HepG2 (cell line): ENCODE results near the gene GSKIP. TPM values are rescaled to one million over a fixed set of nuclear protein-coding genes. Genes with fewer than 3 reads are reported as not detected.
A peak's percentile ranks its signal among the peaks of the same experiment; 100 is the strongest.

ENCODE experiments used
- CCDC6 ChIP-seq: sonication (generic); formaldehyde crosslinking; IDR thresholded peaks from 2 replicates; pipeline ENCODE4 v1.8.1; 2022; ENCODE audit warnings: mild to moderate bottlenecking, missing genetic modification reagents, moderate library complexity
- ETV5 ChIP-seq: IDR thresholded peaks from 2 replicates; pipeline ENCODE4 v1.6.1; 2018; ENCODE audit warnings: missing biosample characterization, missing genetic modification reagents, inconsistent platforms, borderline replicate concordance
- GFI1 ChIP-seq: sonication (generic); formaldehyde crosslinking; IDR thresholded peaks from 2 replicates; pipeline ENCODE4 v1.5.0; 2020; ENCODE audit warnings: missing genetic modification reagents, mild to moderate bottlenecking, borderline replicate concordance
- MIER2 ChIP-seq: IDR thresholded peaks from 2 replicates; pipeline ENCODE4 v1.6.1; 2016; ENCODE audit warnings: missing biosample characterization, missing genetic modification reagents
- NFATC3 ChIP-seq: sonication (generic); formaldehyde crosslinking; IDR thresholded peaks from 2 replicates; pipeline ENCODE4 v1.5.1; 2020; ENCODE audit warnings: mild to moderate bottlenecking, missing genetic modification reagents
- NFE2L1 ChIP-seq: sonication (generic); formaldehyde crosslinking; IDR thresholded peaks from 2 replicates; pipeline ENCODE4 v1.4.0; 2020; ENCODE audit warnings: missing genetic modification reagents, mild to moderate bottlenecking, borderline replicate concordance
- NFIC ChIP-seq: IDR thresholded peaks from 2 replicates; pipeline ENCODE4 v1.6.1; 2012; ENCODE audit warnings: mild to moderate bottlenecking, low read length, inconsistent platforms
- NFYB ChIP-seq: sonication (generic); formaldehyde crosslinking; IDR thresholded peaks from 2 replicates; pipeline ENCODE4 v1.4.0; 2020; ENCODE audit warnings: missing genetic modification reagents
- SCMH1 ChIP-seq: sonication (generic); formaldehyde crosslinking; IDR thresholded peaks from 2 replicates; pipeline ENCODE4 v1.9.0; 2021; ENCODE audit warnings: missing genetic modification reagents, mild to moderate bottlenecking, borderline replicate concordance
- THAP11 ChIP-seq: IDR thresholded peaks from 2 replicates; pipeline ENCODE4 v1.6.1; 2016; ENCODE audit warnings: missing biosample characterization, missing genetic modification reagents
- ZFP37 ChIP-seq: sonication (generic); formaldehyde crosslinking; IDR thresholded peaks from 2 replicates; pipeline ENCODE4 v1.4.0; 2020; ENCODE audit warnings: missing genetic modification reagents, borderline replicate concordance
- ZNF12 ChIP-seq: sonication (generic); formaldehyde crosslinking; IDR thresholded peaks from 2 replicates; pipeline ENCODE4 v1.5.0; 2020; ENCODE audit warnings: missing genetic modification reagents
- ZNF160 ChIP-seq: sonication (generic); formaldehyde crosslinking; IDR thresholded peaks from 2 replicates; pipeline ENCODE4 v1.8.0; 2022; ENCODE audit warnings: mild to moderate bottlenecking, inconsistent platforms, missing genetic modification reagents
- ZNF672 ChIP-seq: sonication (generic); formaldehyde crosslinking; IDR thresholded peaks from 2 replicates; pipeline ENCODE4 v1.8.1; 2022; ENCODE audit warnings: missing genetic modification reagents
- ZSCAN20 ChIP-seq: sonication (generic); formaldehyde crosslinking; IDR thresholded peaks from 2 replicates; pipeline ENCODE4 v1.4.0; 2020; ENCODE audit warnings: missing genetic modification reagents, mild to moderate bottlenecking, borderline replicate concordance
- polyA plus RNA-seq, 8 experiments: library from polyadenylated mRNA; depleted of rRNA in 3 of 8; stranded (reverse) in 7 of 8; unstranded in 1 of 8; fragments of >200 nt; fragmentation: Illumina TruSeq in 4 of 8; extraction: Trizol in 4 of 8; gene quantifications; 2 replicates each; pipeline versions ENCODE4 v1.2.1 to v1.2.3, GENCODE V29; 2011 to 2016; ENCODE audit warnings: low read depth in 4 of 8, missing spikeins in 1 of 8, mixed read lengths in 1 of 8; ENCODE audit not compliant: insufficient read depth in 1 of 8
- total RNA-seq, 5 experiments: library from RNA; depleted of rRNA; stranded (reverse); fragments of >200 nt; fragmentation: Illumina TruSeq; extraction: Trizol; gene quantifications; 2 replicates each; pipeline ENCODE4 v1.2.3, GENCODE V29; 2016; ENCODE audit warnings: low read depth in 1 of 5
- TF ChIP-seq, protein P1 (sequence below): sonication (generic); formaldehyde crosslinking; IDR thresholded peaks from 2 replicates; pipeline ENCODE4 v1.4.0; 2020; ENCODE audit warnings: mild to moderate bottlenecking, missing genetic modification reagents, borderline replicate concordance
- TF ChIP-seq, protein P2 (sequence below): sonication (generic); formaldehyde crosslinking; IDR thresholded peaks from 2 replicates; pipeline ENCODE4 v1.4.0; 2020; ENCODE audit warnings: mild to moderate bottlenecking, low read depth, missing genetic modification reagents
- TF ChIP-seq, protein P3 (sequence below): sonication (generic); formaldehyde crosslinking; IDR thresholded peaks from 2 replicates; pipeline ENCODE4; 2020; ENCODE audit warnings: missing genetic modification reagents, mild to moderate bottlenecking, borderline replicate concordance
- TF ChIP-seq, protein P4 (sequence below): IDR thresholded peaks from 2 replicates; pipeline ENCODE4 v1.6.1; 2016
- TF ChIP-seq, protein P5 (sequence below): sonication (generic); formaldehyde crosslinking; conservative IDR thresholded peaks from 2 replicates; pipeline ENCODE4 v1.4.0; 2020; ENCODE audit warnings: missing genetic modification reagents

Gene GSKIP
- total and polyA plus RNA-seq, 2 of the 13 experiments (the other 11 are each of a cell fraction or from before 2014, with no cell fraction given) = 12.5 to 27.3 TPM

DNA sequence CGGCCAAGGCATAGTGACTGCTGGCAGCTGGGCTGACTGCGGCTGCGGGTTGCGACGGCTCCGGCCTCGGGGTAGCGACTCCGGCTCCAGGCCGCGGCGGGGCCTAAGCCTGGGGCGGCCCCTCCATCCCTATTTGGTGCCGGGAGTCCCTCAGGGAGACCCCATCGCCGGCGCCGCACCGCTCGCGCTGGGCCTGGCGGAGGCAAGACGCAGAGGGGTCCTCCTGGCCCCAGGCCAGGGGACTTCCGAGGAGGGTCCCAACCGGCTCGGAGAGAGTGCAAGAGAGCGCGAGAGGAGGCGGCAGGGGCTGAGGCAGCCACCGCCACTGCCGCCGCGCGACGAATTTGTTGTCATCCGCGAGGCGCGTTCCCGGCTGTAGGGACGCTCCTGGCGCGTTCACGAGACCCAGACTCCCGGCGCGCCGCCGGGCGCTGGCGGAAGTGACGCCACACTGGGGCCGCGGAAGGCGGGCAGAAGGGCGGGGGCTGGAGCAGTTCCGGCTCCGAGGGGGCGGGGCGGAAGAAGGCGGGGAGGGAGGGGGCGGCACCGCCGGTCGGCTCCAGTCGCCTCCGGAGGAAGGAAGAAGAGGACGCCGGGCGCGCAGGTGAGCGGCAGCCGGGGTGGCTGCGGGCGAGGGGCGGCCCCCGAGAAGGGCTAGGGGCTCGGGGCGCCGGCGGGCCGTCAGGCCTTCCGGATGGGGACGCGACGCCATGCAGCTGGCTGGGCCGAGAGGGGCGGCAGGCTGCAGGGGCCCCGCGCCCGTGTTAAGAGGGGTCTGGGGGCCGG is at the start of gene GSKIP, which contains the start of gene ATG2B (continued):
- TF ChIP-seq, protein P1, sequence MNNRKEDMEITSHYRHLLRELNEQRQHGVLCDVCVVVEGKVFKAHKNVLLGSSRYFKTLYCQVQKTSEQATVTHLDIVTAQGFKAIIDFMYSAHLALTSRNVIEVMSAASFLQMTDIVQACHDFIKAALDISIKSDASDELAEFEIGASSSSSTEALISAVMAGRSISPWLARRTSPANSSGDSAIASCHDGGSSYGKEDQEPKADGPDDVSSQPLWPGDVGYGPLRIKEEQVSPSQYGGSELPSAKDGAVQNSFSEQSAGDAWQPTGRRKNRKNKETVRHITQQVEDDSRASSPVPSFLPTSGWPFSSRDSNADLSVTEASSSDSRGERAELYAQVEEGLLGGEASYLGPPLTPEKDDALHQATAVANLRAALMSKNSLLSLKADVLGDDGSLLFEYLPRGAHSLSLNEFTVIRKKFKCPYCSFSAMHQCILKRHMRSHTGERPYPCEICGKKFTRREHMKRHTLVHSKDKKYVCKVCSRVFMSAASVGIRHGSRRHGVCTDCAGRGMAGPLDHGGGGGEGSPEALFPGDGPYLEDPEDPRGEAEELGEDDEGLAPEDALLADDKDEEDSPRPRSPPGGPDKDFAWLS (CRISPR knock-in tag) = no peak
- TF ChIP-seq, protein P2, sequence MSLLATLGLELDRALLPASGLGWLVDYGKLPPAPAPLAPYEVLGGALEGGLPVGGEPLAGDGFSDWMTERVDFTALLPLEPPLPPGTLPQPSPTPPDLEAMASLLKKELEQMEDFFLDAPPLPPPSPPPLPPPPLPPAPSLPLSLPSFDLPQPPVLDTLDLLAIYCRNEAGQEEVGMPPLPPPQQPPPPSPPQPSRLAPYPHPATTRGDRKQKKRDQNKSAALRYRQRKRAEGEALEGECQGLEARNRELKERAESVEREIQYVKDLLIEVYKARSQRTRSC = no peak
- peak; percentile 15; the same call in 1 of the 2 replicates for TF ChIP-seq ZNF12
- TF ChIP-seq, protein P3, sequence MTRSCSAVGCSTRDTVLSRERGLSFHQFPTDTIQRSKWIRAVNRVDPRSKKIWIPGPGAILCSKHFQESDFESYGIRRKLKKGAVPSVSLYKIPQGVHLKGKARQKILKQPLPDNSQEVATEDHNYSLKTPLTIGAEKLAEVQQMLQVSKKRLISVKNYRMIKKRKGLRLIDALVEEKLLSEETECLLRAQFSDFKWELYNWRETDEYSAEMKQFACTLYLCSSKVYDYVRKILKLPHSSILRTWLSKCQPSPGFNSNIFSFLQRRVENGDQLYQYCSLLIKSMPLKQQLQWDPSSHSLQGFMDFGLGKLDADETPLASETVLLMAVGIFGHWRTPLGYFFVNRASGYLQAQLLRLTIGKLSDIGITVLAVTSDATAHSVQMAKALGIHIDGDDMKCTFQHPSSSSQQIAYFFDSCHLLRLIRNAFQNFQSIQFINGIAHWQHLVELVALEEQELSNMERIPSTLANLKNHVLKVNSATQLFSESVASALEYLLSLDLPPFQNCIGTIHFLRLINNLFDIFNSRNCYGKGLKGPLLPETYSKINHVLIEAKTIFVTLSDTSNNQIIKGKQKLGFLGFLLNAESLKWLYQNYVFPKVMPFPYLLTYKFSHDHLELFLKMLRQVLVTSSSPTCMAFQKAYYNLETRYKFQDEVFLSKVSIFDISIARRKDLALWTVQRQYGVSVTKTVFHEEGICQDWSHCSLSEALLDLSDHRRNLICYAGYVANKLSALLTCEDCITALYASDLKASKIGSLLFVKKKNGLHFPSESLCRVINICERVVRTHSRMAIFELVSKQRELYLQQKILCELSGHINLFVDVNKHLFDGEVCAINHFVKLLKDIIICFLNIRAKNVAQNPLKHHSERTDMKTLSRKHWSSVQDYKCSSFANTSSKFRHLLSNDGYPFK (CRISPR knock-in tag) = peak; percentile 59; the same call in 1 of the 2 replicates
- peak; percentile 82 for TF ChIP-seq THAP11
- no peak for TF ChIP-seq NFYB (CRISPR knock-in tag)
- TF ChIP-seq ZNF672 (CRISPR knock-in tag) = no peak
- no peak for TF ChIP-seq MIER2 (CRISPR knock-in tag)
- peak; percentile 40; the same call in 1 of the 2 replicates for TF ChIP-seq GFI1 (CRISPR knock-in tag)
- TF ChIP-seq, protein P4, sequence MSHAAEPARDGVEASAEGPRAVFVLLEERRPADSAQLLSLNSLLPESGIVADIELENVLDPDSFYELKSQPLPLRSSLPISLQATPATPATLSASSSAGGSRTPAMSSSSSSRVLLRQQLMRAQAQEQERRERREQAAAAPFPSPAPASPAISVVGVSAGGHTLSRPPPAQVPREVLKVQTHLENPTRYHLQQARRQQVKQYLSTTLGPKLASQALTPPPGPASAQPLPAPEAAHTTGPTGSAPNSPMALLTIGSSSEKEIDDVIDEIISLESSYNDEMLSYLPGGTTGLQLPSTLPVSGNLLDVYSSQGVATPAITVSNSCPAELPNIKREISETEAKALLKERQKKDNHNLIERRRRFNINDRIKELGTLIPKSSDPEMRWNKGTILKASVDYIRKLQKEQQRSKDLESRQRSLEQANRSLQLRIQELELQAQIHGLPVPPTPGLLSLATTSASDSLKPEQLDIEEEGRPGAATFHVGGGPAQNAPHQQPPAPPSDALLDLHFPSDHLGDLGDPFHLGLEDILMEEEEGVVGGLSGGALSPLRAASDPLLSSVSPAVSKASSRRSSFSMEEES = no peak; the same call in 1 of the 2 replicates
- TF ChIP-seq ZSCAN20 (CRISPR knock-in tag) = no peak
- no peak for TF ChIP-seq NFATC3 (CRISPR knock-in tag)
- TF ChIP-seq, protein P5, sequence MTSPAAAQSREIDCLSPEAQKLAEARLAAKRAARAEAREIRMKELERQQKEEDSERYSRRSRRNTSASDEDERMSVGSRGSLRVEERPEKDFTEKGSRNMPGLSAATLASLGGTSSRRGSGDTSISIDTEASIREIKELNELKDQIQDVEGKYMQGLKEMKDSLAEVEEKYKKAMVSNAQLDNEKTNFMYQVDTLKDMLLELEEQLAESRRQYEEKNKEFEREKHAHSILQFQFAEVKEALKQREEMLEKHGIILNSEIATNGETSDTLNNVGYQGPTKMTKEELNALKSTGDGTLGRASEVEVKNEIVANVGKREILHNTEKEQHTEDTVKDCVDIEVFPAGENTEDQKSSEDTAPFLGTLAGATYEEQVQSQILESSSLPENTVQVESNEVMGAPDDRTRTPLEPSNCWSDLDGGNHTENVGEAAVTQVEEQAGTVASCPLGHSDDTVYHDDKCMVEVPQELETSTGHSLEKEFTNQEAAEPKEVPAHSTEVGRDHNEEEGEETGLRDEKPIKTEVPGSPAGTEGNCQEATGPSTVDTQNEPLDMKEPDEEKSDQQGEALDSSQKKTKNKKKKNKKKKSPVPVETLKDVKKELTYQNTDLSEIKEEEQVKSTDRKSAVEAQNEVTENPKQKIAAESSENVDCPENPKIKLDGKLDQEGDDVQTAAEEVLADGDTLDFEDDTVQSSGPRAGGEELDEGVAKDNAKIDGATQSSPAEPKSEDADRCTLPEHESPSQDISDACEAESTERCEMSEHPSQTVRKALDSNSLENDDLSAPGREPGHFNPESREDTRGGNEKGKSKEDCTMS = no peak
- no peak for TF ChIP-seq NFE2L1 (CRISPR knock-in tag)
- no peak for TF ChIP-seq NFIC
- TF ChIP-seq ZNF160 (CRISPR knock-in tag) = no peak
- no peak for TF ChIP-seq ZFP37 (CRISPR knock-in tag)
- TF ChIP-seq CCDC6 = peak; percentile 55; the same call in 1 of the 2 replicates
- no peak for TF ChIP-seq SCMH1 (CRISPR knock-in tag)
- peak; percentile 53; the same call in 1 of the 2 replicates for TF ChIP-seq ETV5 (CRISPR knock-in tag)
